Measurements from ENCODE around the gene KBTBD12.

DNA sequence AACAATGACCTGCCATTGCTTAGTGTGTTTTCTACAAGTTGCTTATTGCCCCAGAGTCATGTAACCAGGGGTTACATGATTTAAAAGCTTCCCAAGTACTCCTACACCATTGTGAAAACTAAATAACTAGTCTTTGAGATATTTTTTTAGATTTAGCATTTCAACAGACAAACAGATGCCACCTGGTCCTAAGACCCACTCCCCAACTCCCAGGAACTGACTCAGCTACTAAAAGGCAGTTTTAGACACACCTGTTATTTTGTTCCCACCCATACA is 28.1 kb upstream of the KBTBD12 start:
- no peak for TF ChIP-seq POLR2A (IDR thresholded peaks at IDR 0.05; ENCODE audit: low read depth, low read length)
- no peak for TF ChIP-seq POLR2AphosphoS5 (IDR thresholded peaks at IDR 0.05; ENCODE audit: low read depth, low read length)
- TF ChIP-seq TAF1 (IDR thresholded peaks at IDR 0.05; ENCODE audit: low read depth, low read length) = no peak

Data from GM12891 (cell line).